Gastroesophageal sphincter (tissue), 3 donors: ENCODE results near the gene TBCK.

ENCODE experiments used
- POLR2A ChIP-seq, 2 donors: fragments of 450-650 bp; IDR thresholded peaks; one replicate each; pipeline ENCODE4 v1.6.1; 2017; ENCODE audit warnings: antibody characterized with exemption in 2 of 2, mild to moderate bottlenecking in 2 of 2, moderate library complexity in 1 of 2
- TF ChIP-seq, protein P1 (sequence below), 4 experiments: fragments of 200-600 bp in 2 of 4; fragments of 450-650 bp in 2 of 4; sonication (generic) in 1 of 4; IDR thresholded peaks; one replicate each; pipeline ENCODE4 v1.5.1; 2017 to 2019; ENCODE audit warnings: antibody characterized with exemption in 4 of 4, mild to moderate bottlenecking in 2 of 4, moderate library complexity in 2 of 4

DNA sequence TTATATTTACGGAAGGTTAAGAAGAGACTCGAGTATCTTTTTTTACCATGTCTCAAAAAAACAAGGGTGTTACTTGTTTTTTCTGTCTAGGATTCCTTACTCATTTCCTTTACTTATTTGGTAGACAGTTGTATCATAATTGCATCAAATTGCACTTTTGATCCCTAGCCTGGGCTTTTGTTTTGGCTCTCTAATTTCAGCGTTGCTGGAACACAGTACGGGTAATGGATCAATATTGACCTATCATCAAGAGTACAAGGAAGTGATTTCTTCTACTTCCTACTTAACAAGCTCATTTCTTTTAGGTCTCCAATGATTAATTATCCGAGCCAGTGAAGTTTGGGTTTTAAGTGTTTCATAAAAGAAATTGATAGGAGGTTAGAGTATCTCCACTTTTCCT, 17.2 kb upstream of the TBCK start:
- TF ChIP-seq POLR2A (IDR thresholded peaks at IDR 0.05), result no peak
- TF ChIP-seq, protein P1, sequence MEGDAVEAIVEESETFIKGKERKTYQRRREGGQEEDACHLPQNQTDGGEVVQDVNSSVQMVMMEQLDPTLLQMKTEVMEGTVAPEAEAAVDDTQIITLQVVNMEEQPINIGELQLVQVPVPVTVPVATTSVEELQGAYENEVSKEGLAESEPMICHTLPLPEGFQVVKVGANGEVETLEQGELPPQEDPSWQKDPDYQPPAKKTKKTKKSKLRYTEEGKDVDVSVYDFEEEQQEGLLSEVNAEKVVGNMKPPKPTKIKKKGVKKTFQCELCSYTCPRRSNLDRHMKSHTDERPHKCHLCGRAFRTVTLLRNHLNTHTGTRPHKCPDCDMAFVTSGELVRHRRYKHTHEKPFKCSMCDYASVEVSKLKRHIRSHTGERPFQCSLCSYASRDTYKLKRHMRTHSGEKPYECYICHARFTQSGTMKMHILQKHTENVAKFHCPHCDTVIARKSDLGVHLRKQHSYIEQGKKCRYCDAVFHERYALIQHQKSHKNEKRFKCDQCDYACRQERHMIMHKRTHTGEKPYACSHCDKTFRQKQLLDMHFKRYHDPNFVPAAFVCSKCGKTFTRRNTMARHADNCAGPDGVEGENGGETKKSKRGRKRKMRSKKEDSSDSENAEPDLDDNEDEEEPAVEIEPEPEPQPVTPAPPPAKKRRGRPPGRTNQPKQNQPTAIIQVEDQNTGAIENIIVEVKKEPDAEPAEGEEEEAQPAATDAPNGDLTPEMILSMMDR (IDR thresholded peaks at IDR 0.05), result no peak
